GM10248 (cell line): ENCODE data around the gene ASAH2.

Experiments
- CTCF ChIA-PET: fragments of 300-600 bp; sonication (Branson Sonifier 250); formaldehyde crosslinking; extraction: SDS; loops from one replicate; lab custom pipeline; 2021; ENCODE audit warnings: antibody characterized with exemption; lab: Yijun Ruan, JAX
- POLR2A ChIA-PET: fragments of 350-650 bp; sonication (Branson Sonifier 250); formaldehyde crosslinking; extraction: SDS; loops from one replicate; lab custom pipeline; 2020; ENCODE audit warnings: antibody characterized with exemption; lab: Yijun Ruan, JAX
- DNase-seq: peaks from one replicate; pipeline ENCODE4 v3.0.0; 2012; ENCODE audit errors: extremely low spot score
- CTCF ChIP-seq: IDR thresholded peaks from 2 replicates; pipeline ENCODE4 v1.5.1; 2012; ENCODE audit warnings: mild to moderate bottlenecking, low read depth; ENCODE audit errors: extremely low read depth, missing control alignments, control extremely low read depth

ASAH2 gene

DNA sequence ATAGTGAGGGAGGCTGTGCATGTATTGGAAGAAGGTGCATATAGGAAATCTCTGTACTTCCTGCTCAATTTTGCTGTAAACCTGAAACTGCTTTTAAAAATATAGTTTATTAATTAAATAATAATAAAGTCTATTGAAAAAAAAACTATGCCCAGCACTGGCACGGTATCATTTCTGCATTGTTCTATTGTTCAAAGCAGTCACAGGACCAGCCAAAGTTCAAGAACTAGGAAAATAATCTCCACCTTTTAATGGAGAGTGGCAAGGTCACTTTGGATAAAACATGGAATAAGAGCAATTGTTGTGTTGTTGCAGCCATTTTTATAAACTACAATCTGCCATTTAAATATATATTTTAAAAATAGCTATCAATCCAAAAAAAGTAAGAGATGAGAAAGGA is 24.7 kb downstream of the ASAH2 start:
- TF ChIP-seq CTCF = no peak
- DNase-seq = no peak
- ChIA-PET CTCF (interaction anchor here (1.0 to 3.5 kb wide), 5 partner anchors 9 to 819 kb away, joined by 3 to 23 read pairs (median 4); no protein-coding TSS in a partner anchor), POLR2A (no interaction called here)

- POLR2A ChIA-PET = no interaction called here
- TF ChIP-seq CTCF = peak; percentile 72
- CTCF ChIA-PET = interaction anchor here (0.6 to 3.5 kb wide), 18 partner anchors 8 to 817 kb away, joined by 3 to 24 read pairs (median 5); no protein-coding TSS in a partner anchor
- peak; percentile 43 for DNase-seq
Measured at GRCh38 chr10:50224330-50224952, 26.9 kb downstream of the ASAH2 start.

- ChIA-PET POLR2A (no interaction called here), CTCF (interaction anchor here (0.6 to 3.4 kb wide), 4 partner anchors 9 to 629 kb away, joined by 3 to 24 read pairs (median 4); no protein-coding TSS in a partner anchor)
- no peak for TF ChIP-seq CTCF
- no peak for DNase-seq
Measured at GRCh38 chr10:50222199-50222598, 29.1 kb downstream of the ASAH2 start.

DNA sequence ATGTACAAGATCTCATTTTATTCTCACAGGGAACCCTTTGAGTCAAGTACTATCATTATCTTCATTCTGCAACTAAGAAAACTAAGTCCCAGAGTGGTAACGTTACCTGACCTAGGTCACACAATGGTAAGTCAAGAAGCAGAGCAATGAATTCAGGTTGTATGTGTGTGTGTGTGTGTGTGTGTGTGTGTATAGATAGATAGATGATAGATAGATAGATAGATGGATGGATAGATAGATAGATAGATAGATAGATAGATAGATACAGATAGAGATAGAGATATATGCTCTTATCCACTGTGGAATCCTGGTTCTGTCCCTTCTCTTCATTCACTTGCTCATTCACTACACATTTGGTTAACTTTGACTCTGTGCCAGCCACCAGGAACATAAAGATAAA is 29.8 kb downstream of the ASAH2 start:
- no peak for DNase-seq
- no peak for TF ChIP-seq CTCF
- ChIA-PET POLR2A (no interaction called here), CTCF (interaction anchor here (1.6 kb wide), 1 partner anchor 8 kb away, joined by 4 read pairs; no protein-coding TSS in a partner anchor)

- POLR2A ChIA-PET = no interaction called here
- DNase-seq = no peak
- TF ChIP-seq CTCF = no peak
- CTCF ChIA-PET = no interaction called here
Measured at GRCh38 chr10:50219646-50220045, 31.7 kb downstream of the ASAH2 start.

DNA sequence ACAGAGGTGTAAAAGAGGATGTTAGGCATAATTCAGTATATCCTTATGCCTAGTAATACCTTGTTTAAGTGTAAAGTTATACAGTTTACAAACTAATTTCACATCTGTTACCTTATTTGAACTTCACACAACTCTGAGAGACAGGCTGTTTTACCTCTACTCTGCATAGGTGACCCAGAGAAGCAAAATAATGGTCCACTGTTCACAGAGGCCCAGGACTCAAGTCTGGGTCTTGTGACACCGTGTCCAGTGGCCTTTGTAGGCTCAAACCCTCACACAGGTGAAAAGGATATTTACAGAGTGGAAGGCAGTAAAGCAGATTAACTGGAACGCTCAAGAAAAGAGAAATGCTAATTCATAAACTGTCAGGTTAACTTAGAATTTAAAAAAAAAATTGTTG is 32.1 kb downstream of the ASAH2 start:
- DNase-seq = no peak
- TF ChIP-seq CTCF = no peak
- ChIA-PET CTCF (interaction anchor here (1.9 kb wide), 1 partner anchor 57 kb away, joined by 7 read pairs; no protein-coding TSS in a partner anchor), POLR2A (no interaction called here)
